OCI-LY3 (cell line): ENCODE results near the gene KNL1.

ENCODE experiments used
- H2AFZ ChIP-seq: fragments of 200-600, 300-600 bp; shearing (Covaris generic); 2 replicates; pipeline ENCODE4 v1.6.0; 2014; ENCODE audit warnings: antibody characterized with exemption, low read depth, low read length
- H3K27ac ChIP-seq: fragments of 200-600, 300-600 bp; sonication (generic); 2 replicates; pipeline ENCODE4 v1.5.1; 2014; ENCODE audit warnings: mild to moderate bottlenecking, low read length, moderate library complexity, mixed read lengths
- H3K27me3 ChIP-seq: fragments of 200-600, 300-600 bp; sonication (generic); 2 replicates; pipeline ENCODE4 v1.6.1; 2014; ENCODE audit warnings: low read depth, low read length, mixed read lengths
- H3K36me3 ChIP-seq: fragments of 200-600, 300-600 bp; sonication (generic); replicated peaks from 2 replicates; pipeline ENCODE3; 2014; ENCODE audit warnings: low read depth, low read length, mixed read lengths
- H3K4me1 ChIP-seq: fragments of 300-600, 200-600 bp; sonication (generic); 2 replicates; pipeline ENCODE4 v1.6.1; 2014; ENCODE audit warnings: low read length, mixed read lengths
- H3K4me2 ChIP-seq: fragments of 200-600, 300-600 bp; sonication (generic); 2 replicates; pipeline ENCODE4 v1.6.1; 2014; ENCODE audit warnings: low read length, mixed read lengths
- H3K4me3 ChIP-seq: fragments of 300-600, 200-600 bp; sonication (generic); 2 replicates; pipeline ENCODE4 v1.5.1; 2014; ENCODE audit warnings: antibody characterized with exemption, mild to moderate bottlenecking, low read length, moderate library complexity
- H3K79me2 ChIP-seq: fragments of 300-600, 200-600 bp; shearing (Covaris generic); 2 replicates; pipeline ENCODE4 v1.6.1; 2014; ENCODE audit warnings: mild to moderate bottlenecking, low read length, mixed read lengths
- H3K9ac ChIP-seq: fragments of 300-600, 200-600 bp; shearing (Covaris generic); 2 replicates; pipeline ENCODE4 v1.6.0; 2014; ENCODE audit warnings: mild to moderate bottlenecking, low read length, moderate library complexity
- H3K9me3 ChIP-seq: fragments of 200-600, 300-600 bp; shearing (Covaris generic); 2 replicates; pipeline ENCODE4 v1.6.1; 2014; ENCODE audit warnings: low read length, mixed read lengths; ENCODE audit not compliant: insufficient read depth
- H4K20me1 ChIP-seq: fragments of 200-600, 300-600 bp; sonication (generic); 2 replicates; pipeline ENCODE4 v1.6.1; 2016; ENCODE audit warnings: low read length, mixed read lengths; ENCODE audit not compliant: insufficient read depth
- EZH2phosphoT487 ChIP-seq: fragments of 200-600 bp; shearing (Covaris generic); IDR thresholded peaks from 2 replicates; pipeline ENCODE4 v1.6.1; 2018; ENCODE audit warnings: antibody characterized with exemption, mixed run types, low read depth
- TF ChIP-seq, protein P1 (sequence below): fragments of 200-600, 300-600 bp; sonication (generic); IDR thresholded peaks from 2 replicates; pipeline ENCODE4 v1.5.1; 2014; ENCODE audit warnings: antibody characterized with exemption, low read length, low read depth

KNL1 gene

DNA sequence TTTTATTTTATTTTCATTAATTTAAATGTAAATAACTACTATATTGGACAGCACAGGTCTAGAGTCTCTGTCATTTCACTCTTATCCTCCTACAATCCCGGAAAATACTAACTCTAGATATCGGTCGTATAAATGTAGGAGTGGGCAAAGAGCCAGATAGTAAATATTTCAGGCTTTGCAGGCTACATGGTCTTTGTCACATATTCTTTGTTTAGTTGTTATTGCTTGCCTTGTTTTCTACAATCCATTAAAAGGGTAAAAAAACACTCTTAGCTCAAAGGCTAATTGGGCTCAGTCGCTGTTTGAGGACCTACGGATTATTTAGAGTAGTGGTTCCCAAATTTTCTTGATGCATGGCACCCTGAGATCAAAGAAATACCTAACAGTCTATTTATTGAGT, 1.7 kb downstream of the KNL1 start:
- no peak overlapping the region for H2AFZ ChIP-seq
- H3K9ac ChIP-seq: no peak overlapping the region
- no peaks in the 10 kb centered on the region for H3K36me3 ChIP-seq
- no peak overlapping the region for H3K27ac ChIP-seq
- H3K79me2 ChIP-seq: peaks cover 58% of the 10 kb centered on the region
- no peaks in the 10 kb centered on the region for H3K9me3 ChIP-seq
- no peak overlapping the region for H3K4me3 ChIP-seq
- H3K4me1 ChIP-seq: peaks cover 15% of the 10 kb centered on the region
- H3K4me2 ChIP-seq: no peak overlapping the region
- no peaks in the 10 kb centered on the region for H4K20me1 ChIP-seq
- TF ChIP-seq, protein P1, sequence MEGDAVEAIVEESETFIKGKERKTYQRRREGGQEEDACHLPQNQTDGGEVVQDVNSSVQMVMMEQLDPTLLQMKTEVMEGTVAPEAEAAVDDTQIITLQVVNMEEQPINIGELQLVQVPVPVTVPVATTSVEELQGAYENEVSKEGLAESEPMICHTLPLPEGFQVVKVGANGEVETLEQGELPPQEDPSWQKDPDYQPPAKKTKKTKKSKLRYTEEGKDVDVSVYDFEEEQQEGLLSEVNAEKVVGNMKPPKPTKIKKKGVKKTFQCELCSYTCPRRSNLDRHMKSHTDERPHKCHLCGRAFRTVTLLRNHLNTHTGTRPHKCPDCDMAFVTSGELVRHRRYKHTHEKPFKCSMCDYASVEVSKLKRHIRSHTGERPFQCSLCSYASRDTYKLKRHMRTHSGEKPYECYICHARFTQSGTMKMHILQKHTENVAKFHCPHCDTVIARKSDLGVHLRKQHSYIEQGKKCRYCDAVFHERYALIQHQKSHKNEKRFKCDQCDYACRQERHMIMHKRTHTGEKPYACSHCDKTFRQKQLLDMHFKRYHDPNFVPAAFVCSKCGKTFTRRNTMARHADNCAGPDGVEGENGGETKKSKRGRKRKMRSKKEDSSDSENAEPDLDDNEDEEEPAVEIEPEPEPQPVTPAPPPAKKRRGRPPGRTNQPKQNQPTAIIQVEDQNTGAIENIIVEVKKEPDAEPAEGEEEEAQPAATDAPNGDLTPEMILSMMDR: no peak
- TF ChIP-seq EZH2phosphoT487: no peak
- H3K27me3 ChIP-seq: no peaks in the 10 kb centered on the region

DNA sequence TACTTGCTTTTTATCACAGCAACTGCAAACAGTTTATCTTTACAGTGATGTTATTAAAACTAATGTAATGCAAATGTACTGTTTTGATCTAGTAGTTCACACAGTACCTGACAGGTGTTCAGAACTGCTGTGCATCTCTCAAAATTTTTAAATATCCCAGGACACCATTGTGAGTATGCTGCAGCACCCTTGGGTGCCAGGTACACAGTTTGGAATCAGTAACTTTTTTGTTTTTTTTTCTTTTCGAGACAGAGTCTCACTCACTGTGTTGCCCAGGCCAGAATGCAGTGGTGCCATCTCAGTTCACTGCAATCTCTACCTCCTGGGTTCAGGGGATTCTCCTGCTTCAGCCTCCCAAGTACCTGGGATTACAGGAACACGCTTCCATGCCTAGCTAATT, 3.0 kb downstream of the KNL1 start:
- TF ChIP-seq EZH2phosphoT487: no peak
- TF ChIP-seq, protein P1: no peak

DNA sequence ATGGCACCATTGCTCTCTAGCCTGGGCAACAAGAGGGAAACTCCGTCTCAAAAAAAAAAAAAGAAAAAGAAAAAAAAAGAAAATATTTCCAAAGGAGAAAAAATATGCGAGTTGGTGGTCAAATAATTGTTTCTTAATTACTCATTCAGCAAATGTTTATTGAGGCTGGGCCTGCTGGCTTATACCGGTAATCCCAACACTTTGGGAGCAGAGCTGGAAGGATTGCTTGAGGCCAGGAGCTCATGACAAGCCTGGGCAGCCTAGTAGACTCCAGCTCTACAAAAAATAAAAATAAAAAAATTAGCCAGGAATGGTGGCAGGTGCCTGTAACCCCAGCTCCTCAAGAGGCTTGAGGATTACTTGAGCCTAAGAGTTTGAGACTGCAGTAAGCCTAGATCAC, 4.1 kb downstream of the KNL1 start:
- H3K36me3 ChIP-seq: no peaks in the 10 kb centered on the region
- H3K27me3 ChIP-seq: no peaks in the 10 kb centered on the region
- no peak overlapping the region for H3K4me3 ChIP-seq
- H4K20me1 ChIP-seq: no peaks in the 10 kb centered on the region
- H2AFZ ChIP-seq: no peak overlapping the region
- no peak overlapping the region for H3K27ac ChIP-seq
- peaks cover 8% of the 10 kb centered on the region for H3K4me1 ChIP-seq
- TF ChIP-seq, protein P1: no peak
- no peak for TF ChIP-seq EZH2phosphoT487
- H3K9ac ChIP-seq: no peak overlapping the region
- peaks cover 63% of the 10 kb centered on the region for H3K79me2 ChIP-seq
- no peak overlapping the region for H3K4me2 ChIP-seq
- H3K9me3 ChIP-seq: no peaks in the 10 kb centered on the region

More for the DNA sequence above, 3.0 kb downstream of the KNL1 start:
- Histone ChIP-seq H3K27ac (no peak overlapping the region), H3K9me3 (no peaks in the 10 kb centered on the region), H3K27me3 (no peaks in the 10 kb centered on the region), H3K4me3 (no peak overlapping the region), H3K36me3 (no peaks in the 10 kb centered on the region), H3K4me1 (peaks cover 15% of the 10 kb centered on the region), H3K79me2 (peaks cover 63% of the 10 kb centered on the region), H2AFZ (no peak overlapping the region), H3K4me2 (no peak overlapping the region), H4K20me1 (no peaks in the 10 kb centered on the region), H3K9ac (no peak overlapping the region)

DNA sequence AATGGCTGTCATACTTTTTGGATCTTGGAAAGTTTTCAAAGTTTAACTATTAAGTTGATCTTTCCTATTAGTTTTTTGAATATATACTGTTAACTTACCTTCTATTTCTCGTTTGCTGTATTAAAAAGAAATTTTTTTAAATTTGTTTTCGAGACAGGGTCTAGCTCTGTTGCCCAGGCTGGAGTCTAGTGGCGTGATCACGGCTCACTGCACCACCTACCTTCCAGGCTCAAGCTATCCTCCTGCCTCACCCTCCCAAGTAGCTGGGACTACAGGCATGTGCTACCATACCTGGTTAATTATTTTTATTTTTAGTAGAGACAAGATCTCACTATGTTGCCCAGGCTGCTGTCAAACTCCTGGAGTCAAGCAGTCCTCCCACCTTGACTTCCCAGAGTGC, 4.6 kb downstream of the KNL1 start:
- no peak overlapping the region for H3K27ac ChIP-seq
- H3K27me3 ChIP-seq: no peaks in the 10 kb centered on the region
- H2AFZ ChIP-seq: no peak overlapping the region
- no peaks in the 10 kb centered on the region for H3K9me3 ChIP-seq
- TF ChIP-seq, protein P1: no peak
- TF ChIP-seq EZH2phosphoT487: no peak
- H3K4me1 ChIP-seq: peaks cover 4% of the 10 kb centered on the region; the same call in 1 of the 2 replicates
- peaks cover 63% of the 10 kb centered on the region for H3K79me2 ChIP-seq
- no peak overlapping the region for H3K9ac ChIP-seq
- H3K4me2 ChIP-seq: no peak overlapping the region
- H3K4me3 ChIP-seq: no peak overlapping the region
- no peaks in the 10 kb centered on the region for H4K20me1 ChIP-seq
- H3K36me3 ChIP-seq: no peaks in the 10 kb centered on the region
